GM23338 (cell line): ENCODE measurements around the gene CX3CR1. TPM values are rescaled to one million over a fixed set of nuclear protein-coding genes. Genes with fewer than 3 reads are reported as not detected.

Source experiments
- ATAC-seq: fragments of 200-7000 bp; cut with Tn5 transposase; 3 replicates; pipeline ENCODE4 v1.9.1; 2020
- DNase-seq: peaks from one replicate; pipeline ENCODE4 v3.0.0-alpha.2; 2015; ENCODE audit warnings: low spot score
- H2AFZ ChIP-seq: fragments of 200-600 bp; sonication (generic); 2 replicates; pipeline ENCODE4 v1.8.0; 2016; ENCODE audit warnings: antibody characterized with exemption, mild to moderate bottlenecking, moderate library complexity
- H3F3A ChIP-seq: fragments of 200-600 bp; sonication (generic); replicated peaks from 2 replicates; pipeline ENCODE4 v1.8.0; 2017; ENCODE audit warnings: antibody characterized with exemption, mixed run types, low read depth
- H3K27ac ChIP-seq: fragments of 200-600 bp; sonication (generic); 2 replicates; pipeline ENCODE4 v1.6.1; 2016; ENCODE audit warnings: low read depth
- H3K27me3 ChIP-seq: fragments of 200-600 bp; sonication (generic); 2 replicates; pipeline ENCODE4 v1.8.0; 2016; ENCODE audit warnings: mild to moderate bottlenecking, mixed run types, moderate library complexity; ENCODE audit not compliant: insufficient read depth
- H3K36me3 ChIP-seq: fragments of 200-600 bp; sonication (generic); 2 replicates; pipeline ENCODE4 v1.8.0; 2016; ENCODE audit warnings: mild to moderate bottlenecking; ENCODE audit not compliant: insufficient read depth
- H3K4me1 ChIP-seq: fragments of 200-600 bp; sonication (generic); 2 replicates; pipeline ENCODE4 v1.8.0; 2016; ENCODE audit warnings: mild to moderate bottlenecking, moderate library complexity; ENCODE audit not compliant: insufficient read depth
- H3K4me2 ChIP-seq: fragments of 200-600 bp; sonication (generic); 2 replicates; pipeline ENCODE4 v1.7.1; 2017; ENCODE audit warnings: mixed run types
- H3K4me3 ChIP-seq: fragments of 200-600 bp; sonication (generic); 2 replicates; pipeline ENCODE4 v1.6.1; 2016; ENCODE audit warnings: mixed run types
- H3K79me2 ChIP-seq: fragments of 200-600 bp; sonication (generic); replicated peaks from 2 replicates; pipeline ENCODE4 v1.8.0; 2017; ENCODE audit warnings: mild to moderate bottlenecking; ENCODE audit not compliant: insufficient read depth
- H3K9me2 ChIP-seq: fragments of 200-600 bp; sonication (generic); 2 replicates; pipeline ENCODE4 v1.8.0; 2017; ENCODE audit not compliant: insufficient read depth
- H4K20me1 ChIP-seq: fragments of 200-600 bp; sonication (generic); replicated peaks from 2 replicates; pipeline ENCODE4 v1.8.0; 2017; ENCODE audit warnings: mild to moderate bottlenecking; ENCODE audit not compliant: insufficient read depth
- H3K27ac Mint-ChIP-seq: 2 replicates; pipeline ENCODE4 v1.8.0; 2020; ENCODE audit warnings: inconsistent platforms, mild to moderate bottlenecking, moderate library complexity, mixed read lengths
- H3K27me3 Mint-ChIP-seq: 3 replicates; pipeline ENCODE4 v1.8.0; 2022; ENCODE audit warnings: low read depth, mild to moderate bottlenecking, moderate library complexity, mixed read lengths, inconsistent platforms; ENCODE audit not compliant: insufficient read depth, poor library complexity
- H3K36me3 Mint-ChIP-seq: 3 replicates; pipeline ENCODE4 v1.8.0; 2021; ENCODE audit warnings: low read depth, mild to moderate bottlenecking, inconsistent platforms, moderate library complexity, mixed read lengths
- H3K4me1 Mint-ChIP-seq: 3 replicates; pipeline ENCODE4 v1.8.0; 2020; ENCODE audit warnings: mild to moderate bottlenecking, inconsistent platforms, mixed read lengths
- H3K4me3 Mint-ChIP-seq: 3 replicates; pipeline ENCODE4 v1.8.0; 2021; ENCODE audit warnings: moderate library complexity, mild to moderate bottlenecking, inconsistent platforms, mixed read lengths
- H3K9me3 Mint-ChIP-seq: 3 replicates; pipeline ENCODE4 v1.8.0; 2020; ENCODE audit warnings: moderate library complexity, mild to moderate bottlenecking, inconsistent platforms, mixed read lengths
- CREB1 ChIP-seq: fragments of 250-450 bp; sonication (Bioruptor Pico); IDR thresholded peaks from 2 replicates; pipeline ENCODE4 v1.5.0; 2020; ENCODE audit warnings: low read depth, mild to moderate bottlenecking, moderate library complexity
- EZH2phosphoT487 ChIP-seq: fragments of 200-600 bp; sonication (generic); IDR thresholded peaks from one replicate; pipeline ENCODE4 v1.8.1; 2018; ENCODE audit warnings: antibody characterized with exemption; ENCODE audit not compliant: unreplicated experiment
- JUNB ChIP-seq: IDR thresholded peaks from one replicate; pipeline ENCODE4 v1.6.1; 2016; ENCODE audit warnings: antibody characterized with exemption; ENCODE audit not compliant: unreplicated experiment
- NANOG ChIP-seq: IDR thresholded peaks from 2 replicates; pipeline ENCODE4 v1.6.1; 2016; ENCODE audit warnings: antibody characterized with exemption, borderline replicate concordance
- POLR2AphosphoS5 ChIP-seq: IDR thresholded peaks from 2 replicates; pipeline ENCODE4 v1.6.1; 2016; ENCODE audit warnings: antibody characterized with exemption, low read depth
- STAT1 ChIP-seq: IDR thresholded peaks from one replicate; pipeline ENCODE4 v1.6.1; 2016; ENCODE audit warnings: antibody characterized with exemption; ENCODE audit not compliant: unreplicated experiment
- ZNF331 ChIP-seq: fragments of 250-450 bp; sonication (Bioruptor Pico); IDR thresholded peaks from 2 replicates; pipeline ENCODE4 v1.5.0; 2020; ENCODE audit warnings: low read depth, mild to moderate bottlenecking, moderate library complexity
- polyA plus RNA-seq: library from polyadenylated mRNA; unstranded; fragments of >200 nt; fragmentation: Nextera tagmentation; extraction: Ambion mirVana; gene quantifications from 2 replicates; pipeline ENCODE4 v1.2.1, GENCODE V29; 2016
- total RNA-seq: library from RNA; depleted of rRNA; stranded (reverse); fragments of >200 nt; shearing (Covaris generic); gene quantifications from 2 replicates; pipeline ENCODE4 v1.2.3, GENCODE V29; 2014
- TF ChIP-seq, protein P1 (sequence below): fragments of 250-450 bp; sonication (Bioruptor Pico); IDR thresholded peaks from 2 replicates; pipeline ENCODE4 v1.5.0; 2020; ENCODE audit warnings: mild to moderate bottlenecking, moderate library complexity
- TF ChIP-seq, protein P2 (sequence below), 2 experiments: fragments of 200-600 bp in 1 of 2; sonication (generic) in 1 of 2; conservative IDR thresholded peaks; 2 replicates each; pipeline versions ENCODE4 v1.5.1 to v1.6.1; 2016 to 2017; ENCODE audit warnings: antibody characterized with exemption in 2 of 2, low read depth in 2 of 2, mild to moderate bottlenecking in 2 of 2, moderate library complexity in 1 of 2
- TF ChIP-seq, protein P3 (sequence below): IDR thresholded peaks from one replicate; pipeline ENCODE4 v1.6.1; 2018; ENCODE audit warnings: antibody characterized with exemption; ENCODE audit not compliant: unreplicated experiment

Gene CX3CR1
- total and polyA plus RNA-seq, 2 experiments from 2014 or later, result 0.24 to 0.42 TPM

DNA sequence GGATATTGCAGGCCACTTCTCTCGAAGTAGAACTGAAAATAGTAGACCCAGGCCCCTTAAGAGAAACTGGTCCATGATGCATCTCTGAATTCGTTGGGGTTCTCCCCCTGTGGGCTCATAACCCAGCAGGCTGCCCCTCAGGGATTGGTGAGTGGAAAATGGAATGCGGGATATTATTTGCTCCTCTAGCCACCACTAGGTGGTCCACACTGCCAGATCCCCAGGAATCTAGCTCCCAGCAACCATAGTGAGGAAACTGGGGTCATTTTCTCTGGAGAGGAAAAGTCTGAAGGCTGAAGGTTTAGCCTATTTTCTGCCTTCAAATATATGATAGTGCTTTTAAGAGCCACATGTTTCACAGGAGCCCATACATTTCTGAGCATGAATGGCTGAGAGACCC, 6.7 kb downstream of the CX3CR1 start:
- Mint-ChIP-seq H3K27me3 (peaks cover 7% of the 10 kb centered on the region), H3K36me3 (no peaks in the 10 kb centered on the region), H3K9me3 (no peaks in the 10 kb centered on the region), H3K27ac (no peak overlapping the region), H3K4me1 (peaks cover 3% of the 10 kb centered on the region; the same call in 2 of the 3 replicates), H3K4me3 (no peak overlapping the region)
- TF ChIP-seq, protein P1, sequence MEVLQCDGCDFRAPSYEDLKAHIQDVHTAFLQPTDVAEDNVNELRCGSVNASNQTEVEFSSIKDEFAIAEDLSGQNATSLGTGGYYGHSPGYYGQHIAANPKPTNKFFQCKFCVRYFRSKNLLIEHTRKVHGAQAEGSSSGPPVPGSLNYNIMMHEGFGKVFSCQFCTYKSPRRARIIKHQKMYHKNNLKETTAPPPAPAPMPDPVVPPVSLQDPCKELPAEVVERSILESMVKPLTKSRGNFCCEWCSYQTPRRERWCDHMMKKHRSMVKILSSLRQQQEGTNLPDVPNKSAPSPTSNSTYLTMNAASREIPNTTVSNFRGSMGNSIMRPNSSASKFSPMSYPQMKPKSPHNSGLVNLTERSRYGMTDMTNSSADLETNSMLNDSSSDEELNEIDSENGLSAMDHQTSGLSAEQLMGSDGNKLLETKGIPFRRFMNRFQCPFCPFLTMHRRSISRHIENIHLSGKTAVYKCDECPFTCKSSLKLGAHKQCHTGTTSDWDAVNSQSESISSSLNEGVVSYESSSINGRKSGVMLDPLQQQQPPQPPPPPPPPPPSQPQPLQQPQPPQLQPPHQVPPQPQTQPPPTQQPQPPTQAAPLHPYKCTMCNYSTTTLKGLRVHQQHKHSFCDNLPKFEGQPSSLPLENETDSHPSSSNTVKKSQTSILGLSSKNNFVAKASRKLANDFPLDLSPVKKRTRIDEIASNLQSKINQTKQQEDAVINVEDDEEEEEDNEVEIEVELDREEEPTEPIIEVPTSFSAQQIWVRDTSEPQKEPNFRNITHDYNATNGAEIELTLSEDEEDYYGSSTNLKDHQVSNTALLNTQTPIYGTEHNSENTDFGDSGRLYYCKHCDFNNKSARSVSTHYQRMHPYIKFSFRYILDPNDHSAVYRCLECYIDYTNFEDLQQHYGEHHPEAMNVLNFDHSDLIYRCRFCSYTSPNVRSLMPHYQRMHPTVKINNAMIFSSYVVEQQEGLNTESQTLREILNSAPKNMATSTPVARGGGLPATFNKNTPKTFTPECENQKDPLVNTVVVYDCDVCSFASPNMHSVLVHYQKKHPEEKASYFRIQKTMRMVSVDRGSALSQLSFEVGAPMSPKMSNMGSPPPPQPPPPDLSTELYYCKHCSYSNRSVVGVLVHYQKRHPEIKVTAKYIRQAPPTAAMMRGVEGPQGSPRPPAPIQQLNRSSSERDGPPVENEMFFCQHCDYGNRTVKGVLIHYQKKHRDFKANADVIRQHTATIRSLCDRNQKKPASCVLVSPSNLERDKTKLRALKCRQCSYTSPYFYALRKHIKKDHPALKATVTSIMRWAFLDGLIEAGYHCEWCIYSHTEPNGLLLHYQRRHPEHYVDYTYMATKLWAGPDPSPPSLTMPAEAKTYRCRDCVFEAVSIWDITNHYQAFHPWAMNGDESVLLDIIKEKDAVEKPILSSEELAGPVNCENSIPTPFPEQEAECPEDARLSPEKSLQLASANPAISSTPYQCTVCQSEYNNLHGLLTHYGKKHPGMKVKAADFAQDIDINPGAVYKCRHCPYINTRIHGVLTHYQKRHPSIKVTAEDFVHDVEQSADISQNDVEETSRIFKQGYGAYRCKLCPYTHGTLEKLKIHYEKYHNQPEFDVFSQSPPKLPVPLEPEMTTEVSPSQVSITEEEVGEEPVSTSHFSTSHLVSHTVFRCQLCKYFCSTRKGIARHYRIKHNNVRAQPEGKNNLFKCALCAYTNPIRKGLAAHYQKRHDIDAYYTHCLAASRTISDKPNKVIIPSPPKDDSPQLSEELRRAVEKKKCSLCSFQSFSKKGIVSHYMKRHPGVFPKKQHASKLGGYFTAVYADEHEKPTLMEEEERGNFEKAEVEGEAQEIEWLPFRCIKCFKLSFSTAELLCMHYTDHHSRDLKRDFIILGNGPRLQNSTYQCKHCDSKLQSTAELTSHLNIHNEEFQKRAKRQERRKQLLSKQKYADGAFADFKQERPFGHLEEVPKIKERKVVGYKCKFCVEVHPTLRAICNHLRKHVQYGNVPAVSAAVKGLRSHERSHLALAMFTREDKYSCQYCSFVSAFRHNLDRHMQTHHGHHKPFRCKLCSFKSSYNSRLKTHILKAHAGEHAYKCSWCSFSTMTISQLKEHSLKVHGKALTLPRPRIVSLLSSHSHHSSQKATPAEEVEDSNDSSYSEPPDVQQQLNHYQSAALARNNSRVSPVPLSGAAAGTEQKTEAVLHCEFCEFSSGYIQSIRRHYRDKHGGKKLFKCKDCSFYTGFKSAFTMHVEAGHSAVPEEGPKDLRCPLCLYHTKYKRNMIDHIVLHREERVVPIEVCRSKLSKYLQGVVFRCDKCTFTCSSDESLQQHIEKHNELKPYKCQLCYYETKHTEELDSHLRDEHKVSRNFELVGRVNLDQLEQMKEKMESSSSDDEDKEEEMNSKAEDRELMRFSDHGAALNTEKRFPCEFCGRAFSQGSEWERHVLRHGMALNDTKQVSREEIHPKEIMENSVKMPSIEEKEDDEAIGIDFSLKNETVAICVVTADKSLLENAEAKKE (CRISPR knock-in tag), result no peak
- TF ChIP-seq, protein P2, sequence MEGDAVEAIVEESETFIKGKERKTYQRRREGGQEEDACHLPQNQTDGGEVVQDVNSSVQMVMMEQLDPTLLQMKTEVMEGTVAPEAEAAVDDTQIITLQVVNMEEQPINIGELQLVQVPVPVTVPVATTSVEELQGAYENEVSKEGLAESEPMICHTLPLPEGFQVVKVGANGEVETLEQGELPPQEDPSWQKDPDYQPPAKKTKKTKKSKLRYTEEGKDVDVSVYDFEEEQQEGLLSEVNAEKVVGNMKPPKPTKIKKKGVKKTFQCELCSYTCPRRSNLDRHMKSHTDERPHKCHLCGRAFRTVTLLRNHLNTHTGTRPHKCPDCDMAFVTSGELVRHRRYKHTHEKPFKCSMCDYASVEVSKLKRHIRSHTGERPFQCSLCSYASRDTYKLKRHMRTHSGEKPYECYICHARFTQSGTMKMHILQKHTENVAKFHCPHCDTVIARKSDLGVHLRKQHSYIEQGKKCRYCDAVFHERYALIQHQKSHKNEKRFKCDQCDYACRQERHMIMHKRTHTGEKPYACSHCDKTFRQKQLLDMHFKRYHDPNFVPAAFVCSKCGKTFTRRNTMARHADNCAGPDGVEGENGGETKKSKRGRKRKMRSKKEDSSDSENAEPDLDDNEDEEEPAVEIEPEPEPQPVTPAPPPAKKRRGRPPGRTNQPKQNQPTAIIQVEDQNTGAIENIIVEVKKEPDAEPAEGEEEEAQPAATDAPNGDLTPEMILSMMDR (conservative IDR thresholded peaks at IDR 0.05; ENCODE audit: low read depth in 2 of 2), result peak; percentile 40
- H3K79me2 ChIP-seq, result no peaks in the 10 kb centered on the region
- no peak overlapping the region for H3K4me2 ChIP-seq
- no peaks in the 10 kb centered on the region for H3K9me2 ChIP-seq
- H2AFZ ChIP-seq, result peak overlapping the region; percentile 66; the same call in 1 of the 2 replicates
- no peak overlapping the region for H3K4me3 ChIP-seq
- ATAC-seq, result peak; percentile 63
- H3K27me3 ChIP-seq, result no peaks in the 10 kb centered on the region
- H3F3A ChIP-seq, result no peaks in the 10 kb centered on the region
- H3K36me3 ChIP-seq, result no peaks in the 10 kb centered on the region
- no peaks in the 10 kb centered on the region for H4K20me1 ChIP-seq
- H3K4me1 ChIP-seq, result no peaks in the 10 kb centered on the region; the same call in 1 of the 2 replicates
- H3K27ac ChIP-seq, result no peak overlapping the region
- peak; percentile 50 for DNase-seq

- Histone ChIP-seq H4K20me1 (no peaks in the 10 kb centered on the region), H3F3A (no peaks in the 10 kb centered on the region), H3K4me2 (no peak overlapping the region), H3K4me3 (no peak overlapping the region), H3K27me3 (no peaks in the 10 kb centered on the region), H2AFZ (no peak overlapping the region; the same call in 1 of the 2 replicates), H3K36me3 (no peaks in the 10 kb centered on the region), H3K9me2 (no peaks in the 10 kb centered on the region), H3K27ac (no peak overlapping the region), H3K79me2 (no peaks in the 10 kb centered on the region), H3K4me1 (no peaks in the 10 kb centered on the region; the same call in 1 of the 2 replicates)
- Mint-ChIP-seq H3K4me3 (no peak overlapping the region), H3K27me3 (peaks cover 7% of the 10 kb centered on the region), H3K4me1 (peaks cover 3% of the 10 kb centered on the region; the same call in 2 of the 3 replicates), H3K27ac (no peak overlapping the region), H3K36me3 (no peaks in the 10 kb centered on the region), H3K9me3 (no peaks in the 10 kb centered on the region)
- ATAC-seq, result no peak
- DNase-seq, result no peak
- TF ChIP-seq NANOG (no peak), POLR2AphosphoS5 (no peak), EZH2phosphoT487 (no peak), CREB1 (CRISPR knock-in tag) (no peak), JUNB (no peak), ZNF331 (no peak), STAT1 (no peak)
- TF ChIP-seq, protein P3, sequence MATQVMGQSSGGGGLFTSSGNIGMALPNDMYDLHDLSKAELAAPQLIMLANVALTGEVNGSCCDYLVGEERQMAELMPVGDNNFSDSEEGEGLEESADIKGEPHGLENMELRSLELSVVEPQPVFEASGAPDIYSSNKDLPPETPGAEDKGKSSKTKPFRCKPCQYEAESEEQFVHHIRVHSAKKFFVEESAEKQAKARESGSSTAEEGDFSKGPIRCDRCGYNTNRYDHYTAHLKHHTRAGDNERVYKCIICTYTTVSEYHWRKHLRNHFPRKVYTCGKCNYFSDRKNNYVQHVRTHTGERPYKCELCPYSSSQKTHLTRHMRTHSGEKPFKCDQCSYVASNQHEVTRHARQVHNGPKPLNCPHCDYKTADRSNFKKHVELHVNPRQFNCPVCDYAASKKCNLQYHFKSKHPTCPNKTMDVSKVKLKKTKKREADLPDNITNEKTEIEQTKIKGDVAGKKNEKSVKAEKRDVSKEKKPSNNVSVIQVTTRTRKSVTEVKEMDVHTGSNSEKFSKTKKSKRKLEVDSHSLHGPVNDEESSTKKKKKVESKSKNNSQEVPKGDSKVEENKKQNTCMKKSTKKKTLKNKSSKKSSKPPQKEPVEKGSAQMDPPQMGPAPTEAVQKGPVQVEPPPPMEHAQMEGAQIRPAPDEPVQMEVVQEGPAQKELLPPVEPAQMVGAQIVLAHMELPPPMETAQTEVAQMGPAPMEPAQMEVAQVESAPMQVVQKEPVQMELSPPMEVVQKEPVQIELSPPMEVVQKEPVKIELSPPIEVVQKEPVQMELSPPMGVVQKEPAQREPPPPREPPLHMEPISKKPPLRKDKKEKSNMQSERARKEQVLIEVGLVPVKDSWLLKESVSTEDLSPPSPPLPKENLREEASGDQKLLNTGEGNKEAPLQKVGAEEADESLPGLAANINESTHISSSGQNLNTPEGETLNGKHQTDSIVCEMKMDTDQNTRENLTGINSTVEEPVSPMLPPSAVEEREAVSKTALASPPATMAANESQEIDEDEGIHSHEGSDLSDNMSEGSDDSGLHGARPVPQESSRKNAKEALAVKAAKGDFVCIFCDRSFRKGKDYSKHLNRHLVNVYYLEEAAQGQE, result no peak
Observed at GRCh38 chr3:39272191-39272590, 7.6 kb downstream of the CX3CR1 start.
